Measurements from ENCODE around the gene VPS35L. TPM values are rescaled to one million over a fixed set of nuclear protein-coding genes. Genes with fewer than 3 reads are reported as not detected.
A peak's percentile ranks its signal among the peaks of the same experiment; 100 is the strongest.

The VPS35L gene
- total and polyA plus RNA-seq, 2 of the 13 experiments (the other 11 are each of a cell fraction or from before 2014, with no cell fraction given) = 1.4 to 1.6 TPM

DNA sequence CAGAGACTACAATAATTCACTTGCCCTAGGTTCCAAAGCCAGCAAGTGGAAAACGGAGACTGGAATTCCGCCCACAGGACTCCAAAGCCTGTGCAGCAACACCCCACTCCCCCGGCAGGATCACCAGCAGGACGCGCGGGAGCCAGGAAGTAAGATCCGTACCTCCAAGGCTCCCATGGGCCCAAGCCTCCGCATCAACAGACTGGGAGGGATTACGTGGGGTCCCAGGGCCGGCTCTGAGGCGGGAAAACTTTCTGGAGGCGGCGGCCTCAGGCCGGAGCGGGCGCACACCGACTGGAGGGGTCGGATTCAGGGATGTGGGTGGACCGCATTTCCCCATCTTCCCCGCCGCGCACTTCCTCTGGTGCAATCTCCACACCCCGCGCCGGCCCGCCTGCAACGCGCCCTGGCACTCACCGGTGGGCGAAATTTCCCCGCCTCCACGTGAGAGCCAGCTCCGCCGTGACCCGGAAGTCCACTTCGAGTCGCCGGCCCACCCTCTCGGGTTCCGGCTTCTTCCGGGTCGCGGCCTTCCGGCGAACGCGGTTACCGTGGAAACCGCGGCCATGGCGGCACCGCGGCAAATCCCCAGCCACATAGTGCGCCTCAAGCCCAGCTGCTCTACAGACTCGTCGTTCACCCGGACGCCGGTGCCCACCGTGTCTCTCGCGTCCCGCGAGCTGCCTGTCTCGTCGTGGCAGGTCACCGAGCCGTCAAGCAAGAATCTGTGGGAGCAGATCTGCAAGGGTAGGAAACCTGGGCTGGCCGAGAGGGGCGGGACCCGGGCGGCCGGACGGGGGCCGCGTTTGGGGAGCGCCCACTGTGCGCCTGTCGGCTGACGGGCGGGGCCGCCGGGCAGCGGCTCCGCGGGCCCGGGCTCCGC lies 162.5 kb downstream of the VPS35L start, which contains the start of the genes IQCK and KNOP1 (continued):
- TF ChIP-seq IKZF4 (CRISPR knock-in tag; IDR thresholded peaks at IDR 0.05; ENCODE audit: borderline replicate concordance, low read depth, not compliant biosample characterization) (peak; percentile 87), FOXK1 (CRISPR knock-in tag; IDR thresholded peaks at IDR 0.05; ENCODE audit: borderline replicate concordance, low read depth) (peak; percentile 93), ZNF3 (CRISPR knock-in tag; IDR thresholded peaks at IDR 0.05) (peak; percentile 46; the same call in 1 of the 2 replicates), ZNF34 (CRISPR knock-in tag; IDR thresholded peaks at IDR 0.05; ENCODE audit: borderline replicate concordance) (peak; percentile 99), ZNF570 (CRISPR knock-in tag; IDR thresholded peaks at IDR 0.05; ENCODE audit: borderline replicate concordance) (0 out of 2 replicates have a peak, but pooled peaks have one; percentile 74)
- TF ChIP-seq, protein P1, sequence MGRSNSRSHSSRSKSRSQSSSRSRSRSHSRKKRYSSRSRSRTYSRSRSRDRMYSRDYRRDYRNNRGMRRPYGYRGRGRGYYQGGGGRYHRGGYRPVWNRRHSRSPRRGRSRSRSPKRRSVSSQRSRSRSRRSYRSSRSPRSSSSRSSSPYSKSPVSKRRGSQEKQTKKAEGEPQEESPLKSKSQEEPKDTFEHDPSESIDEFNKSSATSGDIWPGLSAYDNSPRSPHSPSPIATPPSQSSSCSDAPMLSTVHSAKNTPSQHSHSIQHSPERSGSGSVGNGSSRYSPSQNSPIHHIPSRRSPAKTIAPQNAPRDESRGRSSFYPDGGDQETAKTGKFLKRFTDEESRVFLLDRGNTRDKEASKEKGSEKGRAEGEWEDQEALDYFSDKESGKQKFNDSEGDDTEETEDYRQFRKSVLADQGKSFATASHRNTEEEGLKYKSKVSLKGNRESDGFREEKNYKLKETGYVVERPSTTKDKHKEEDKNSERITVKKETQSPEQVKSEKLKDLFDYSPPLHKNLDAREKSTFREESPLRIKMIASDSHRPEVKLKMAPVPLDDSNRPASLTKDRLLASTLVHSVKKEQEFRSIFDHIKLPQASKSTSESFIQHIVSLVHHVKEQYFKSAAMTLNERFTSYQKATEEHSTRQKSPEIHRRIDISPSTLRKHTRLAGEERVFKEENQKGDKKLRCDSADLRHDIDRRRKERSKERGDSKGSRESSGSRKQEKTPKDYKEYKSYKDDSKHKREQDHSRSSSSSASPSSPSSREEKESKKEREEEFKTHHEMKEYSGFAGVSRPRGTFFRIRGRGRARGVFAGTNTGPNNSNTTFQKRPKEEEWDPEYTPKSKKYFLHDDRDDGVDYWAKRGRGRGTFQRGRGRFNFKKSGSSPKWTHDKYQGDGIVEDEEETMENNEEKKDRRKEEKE (IDR thresholded peaks at IDR 0.05) = no peak
- TF ChIP-seq, protein P2, sequence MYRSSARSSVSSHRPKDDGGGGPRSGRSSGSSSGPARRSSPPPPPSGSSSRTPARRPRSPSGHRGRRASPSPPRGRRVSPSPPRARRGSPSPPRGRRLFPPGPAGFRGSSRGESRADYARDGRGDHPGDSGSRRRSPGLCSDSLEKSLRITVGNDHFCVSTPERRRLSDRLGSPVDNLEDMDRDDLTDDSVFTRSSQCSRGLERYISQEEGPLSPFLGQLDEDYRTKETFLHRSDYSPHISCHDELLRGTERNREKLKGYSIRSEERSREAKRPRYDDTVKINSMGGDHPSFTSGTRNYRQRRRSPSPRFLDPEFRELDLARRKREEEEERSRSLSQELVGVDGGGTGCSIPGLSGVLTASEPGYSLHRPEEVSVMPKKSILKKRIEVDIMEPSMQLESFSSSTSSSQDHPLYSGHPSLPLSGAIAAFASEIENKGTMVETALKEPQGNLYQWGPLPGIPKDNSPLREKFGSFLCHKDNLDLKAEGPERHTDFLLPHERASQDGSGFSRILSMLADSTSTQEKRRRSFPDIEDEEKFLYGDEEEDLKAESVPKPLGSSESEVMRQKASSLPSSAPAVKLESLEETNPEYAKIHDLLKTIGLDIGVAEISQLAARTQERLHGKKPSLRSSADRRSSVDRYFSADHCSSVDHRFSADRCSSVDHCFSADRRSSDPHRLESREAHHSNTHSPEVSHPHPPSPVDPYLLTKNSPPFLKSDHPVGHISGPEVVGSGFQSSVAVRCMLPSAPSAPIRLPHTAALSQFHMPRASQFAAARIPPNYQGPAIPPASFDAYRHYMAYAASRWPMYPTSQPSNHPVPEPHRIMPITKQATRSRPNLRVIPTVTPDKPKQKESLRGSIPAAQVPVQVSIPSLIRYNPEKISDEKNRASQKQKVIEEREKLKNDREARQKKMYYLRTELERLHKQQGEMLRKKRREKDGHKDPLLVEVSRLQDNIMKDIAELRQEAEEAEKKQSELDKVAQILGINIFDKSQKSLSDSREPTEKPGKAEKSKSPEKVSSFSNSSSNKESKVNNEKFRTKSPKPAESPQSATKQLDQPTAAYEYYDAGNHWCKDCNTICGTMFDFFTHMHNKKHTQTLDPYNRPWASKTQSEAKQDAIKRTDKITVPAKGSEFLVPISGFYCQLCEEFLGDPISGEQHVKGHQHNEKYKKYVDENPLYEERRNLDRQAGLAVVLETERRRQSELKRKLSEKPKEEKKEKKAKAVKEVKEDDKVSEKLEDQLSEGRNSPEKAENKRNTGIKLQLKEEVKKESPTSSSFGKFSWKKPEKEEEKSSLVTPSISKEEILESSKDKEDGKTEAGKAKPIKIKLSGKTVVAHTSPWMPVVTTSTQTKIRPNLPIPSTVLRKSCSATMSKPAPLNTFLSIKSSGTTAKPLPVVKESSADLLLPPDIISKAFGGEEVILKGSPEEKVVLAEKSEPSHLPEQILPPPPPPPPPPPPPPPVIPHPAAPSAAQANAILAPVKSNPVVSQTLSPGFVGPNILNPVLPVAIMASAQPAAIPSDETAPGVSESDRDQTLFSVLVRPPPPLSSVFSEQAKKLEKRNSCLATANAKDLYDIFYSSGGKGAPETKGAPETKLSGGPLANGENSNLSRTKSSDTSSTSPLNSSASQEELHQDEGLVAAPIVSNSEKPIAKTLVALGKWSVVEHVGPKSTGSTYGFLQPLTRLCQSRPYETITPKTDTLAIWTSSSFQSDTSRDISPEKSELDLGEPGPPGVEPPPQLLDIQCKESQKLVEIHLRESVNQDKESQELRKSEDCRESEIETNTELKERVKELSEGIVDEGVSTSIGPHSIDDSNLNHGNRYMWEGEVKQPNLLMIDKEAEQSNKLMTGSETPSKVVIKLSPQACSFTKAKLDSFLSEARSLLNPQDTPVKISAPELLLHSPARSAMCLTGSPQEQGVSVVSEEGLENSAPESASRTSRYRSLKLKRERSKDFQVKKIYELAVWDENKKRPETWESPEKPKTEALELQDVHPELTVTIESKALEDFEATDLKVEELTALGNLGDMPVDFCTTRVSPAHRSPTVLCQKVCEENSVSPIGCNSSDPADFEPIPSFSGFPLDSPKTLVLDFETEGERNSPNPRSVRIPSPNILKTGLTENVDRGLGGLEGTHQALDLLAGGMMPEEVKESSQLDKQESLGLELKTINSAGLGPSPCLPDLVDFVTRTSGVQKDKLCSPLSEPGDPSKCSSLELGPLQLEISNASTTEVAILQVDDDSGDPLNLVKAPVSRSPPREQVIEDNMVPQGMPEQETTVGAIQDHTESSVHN (CRISPR knock-in tag; IDR thresholded peaks at IDR 0.05) = peak; percentile 96
- TF ChIP-seq, protein P3, sequence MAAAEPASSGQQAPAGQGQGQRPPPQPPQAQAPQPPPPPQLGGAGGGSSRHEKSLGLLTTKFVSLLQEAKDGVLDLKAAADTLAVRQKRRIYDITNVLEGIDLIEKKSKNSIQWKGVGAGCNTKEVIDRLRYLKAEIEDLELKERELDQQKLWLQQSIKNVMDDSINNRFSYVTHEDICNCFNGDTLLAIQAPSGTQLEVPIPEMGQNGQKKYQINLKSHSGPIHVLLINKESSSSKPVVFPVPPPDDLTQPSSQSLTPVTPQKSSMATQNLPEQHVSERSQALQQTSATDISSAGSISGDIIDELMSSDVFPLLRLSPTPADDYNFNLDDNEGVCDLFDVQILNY (CRISPR knock-in tag; conservative IDR thresholded peaks at IDR 0.05) = peak; percentile 86
- TF ChIP-seq, protein P4, sequence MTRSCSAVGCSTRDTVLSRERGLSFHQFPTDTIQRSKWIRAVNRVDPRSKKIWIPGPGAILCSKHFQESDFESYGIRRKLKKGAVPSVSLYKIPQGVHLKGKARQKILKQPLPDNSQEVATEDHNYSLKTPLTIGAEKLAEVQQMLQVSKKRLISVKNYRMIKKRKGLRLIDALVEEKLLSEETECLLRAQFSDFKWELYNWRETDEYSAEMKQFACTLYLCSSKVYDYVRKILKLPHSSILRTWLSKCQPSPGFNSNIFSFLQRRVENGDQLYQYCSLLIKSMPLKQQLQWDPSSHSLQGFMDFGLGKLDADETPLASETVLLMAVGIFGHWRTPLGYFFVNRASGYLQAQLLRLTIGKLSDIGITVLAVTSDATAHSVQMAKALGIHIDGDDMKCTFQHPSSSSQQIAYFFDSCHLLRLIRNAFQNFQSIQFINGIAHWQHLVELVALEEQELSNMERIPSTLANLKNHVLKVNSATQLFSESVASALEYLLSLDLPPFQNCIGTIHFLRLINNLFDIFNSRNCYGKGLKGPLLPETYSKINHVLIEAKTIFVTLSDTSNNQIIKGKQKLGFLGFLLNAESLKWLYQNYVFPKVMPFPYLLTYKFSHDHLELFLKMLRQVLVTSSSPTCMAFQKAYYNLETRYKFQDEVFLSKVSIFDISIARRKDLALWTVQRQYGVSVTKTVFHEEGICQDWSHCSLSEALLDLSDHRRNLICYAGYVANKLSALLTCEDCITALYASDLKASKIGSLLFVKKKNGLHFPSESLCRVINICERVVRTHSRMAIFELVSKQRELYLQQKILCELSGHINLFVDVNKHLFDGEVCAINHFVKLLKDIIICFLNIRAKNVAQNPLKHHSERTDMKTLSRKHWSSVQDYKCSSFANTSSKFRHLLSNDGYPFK (CRISPR knock-in tag; IDR thresholded peaks at IDR 0.05; ENCODE audit: borderline replicate concordance) = peak; percentile 99

All from HepG2 (cell line).